Measurements from ENCODE around the gene GRB10.

DNA sequence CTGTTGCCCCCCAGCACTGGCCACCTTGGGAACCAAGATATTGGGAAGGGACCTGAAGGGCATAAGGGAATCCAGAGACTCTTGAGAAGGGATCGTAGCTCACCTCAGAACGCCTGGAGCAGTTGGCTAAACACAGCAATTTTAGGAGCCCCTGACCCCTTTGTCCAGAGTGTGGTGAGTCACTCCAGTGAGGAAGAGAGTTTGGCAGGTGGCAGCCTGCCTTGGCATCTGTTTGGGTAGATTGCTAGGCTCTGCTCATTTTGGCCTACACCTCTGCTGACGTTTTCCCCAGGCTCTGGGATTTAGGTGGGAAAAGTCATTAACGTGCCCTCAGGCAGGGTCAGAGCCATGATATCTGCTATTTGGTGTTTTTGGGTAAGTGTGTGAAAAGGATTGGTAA lies 100.6 kb downstream of the GRB10 start:
- TF ChIP-seq CTCF (IDR thresholded peaks at IDR 0.05; ENCODE audit: borderline replicate concordance, extremely low read depth, low read length, poor library complexity, severe bottlenecking), result no peak
- no peak for TF ChIP-seq EZH2 (IDR thresholded peaks at IDR 0.05; ENCODE audit: borderline replicate concordance, low read depth, low read length, severe bottlenecking)
